ENCODE results near the gene NPDC1.
"Not testable (repeated sequence)": the region's sequence is repeated elsewhere in the genome, so short reads cannot be mapped to it uniquely, and the experiment has no call there.

Gene NPDC1

GRCh38 chr9:137009217-137009616, 36.8 kb downstream of the NPDC1 start:
- no peak for DNase-seq (ENCODE audit: low read depth)
- TF ChIP-seq, protein P1, sequence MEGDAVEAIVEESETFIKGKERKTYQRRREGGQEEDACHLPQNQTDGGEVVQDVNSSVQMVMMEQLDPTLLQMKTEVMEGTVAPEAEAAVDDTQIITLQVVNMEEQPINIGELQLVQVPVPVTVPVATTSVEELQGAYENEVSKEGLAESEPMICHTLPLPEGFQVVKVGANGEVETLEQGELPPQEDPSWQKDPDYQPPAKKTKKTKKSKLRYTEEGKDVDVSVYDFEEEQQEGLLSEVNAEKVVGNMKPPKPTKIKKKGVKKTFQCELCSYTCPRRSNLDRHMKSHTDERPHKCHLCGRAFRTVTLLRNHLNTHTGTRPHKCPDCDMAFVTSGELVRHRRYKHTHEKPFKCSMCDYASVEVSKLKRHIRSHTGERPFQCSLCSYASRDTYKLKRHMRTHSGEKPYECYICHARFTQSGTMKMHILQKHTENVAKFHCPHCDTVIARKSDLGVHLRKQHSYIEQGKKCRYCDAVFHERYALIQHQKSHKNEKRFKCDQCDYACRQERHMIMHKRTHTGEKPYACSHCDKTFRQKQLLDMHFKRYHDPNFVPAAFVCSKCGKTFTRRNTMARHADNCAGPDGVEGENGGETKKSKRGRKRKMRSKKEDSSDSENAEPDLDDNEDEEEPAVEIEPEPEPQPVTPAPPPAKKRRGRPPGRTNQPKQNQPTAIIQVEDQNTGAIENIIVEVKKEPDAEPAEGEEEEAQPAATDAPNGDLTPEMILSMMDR (IDR thresholded peaks at IDR 0.05; ENCODE audit: low read depth, low read length, missing control alignments) = no peak
- no peak overlapping the region for H3K4me3 ChIP-seq (ENCODE audit: low read depth, low read length)

DNA sequence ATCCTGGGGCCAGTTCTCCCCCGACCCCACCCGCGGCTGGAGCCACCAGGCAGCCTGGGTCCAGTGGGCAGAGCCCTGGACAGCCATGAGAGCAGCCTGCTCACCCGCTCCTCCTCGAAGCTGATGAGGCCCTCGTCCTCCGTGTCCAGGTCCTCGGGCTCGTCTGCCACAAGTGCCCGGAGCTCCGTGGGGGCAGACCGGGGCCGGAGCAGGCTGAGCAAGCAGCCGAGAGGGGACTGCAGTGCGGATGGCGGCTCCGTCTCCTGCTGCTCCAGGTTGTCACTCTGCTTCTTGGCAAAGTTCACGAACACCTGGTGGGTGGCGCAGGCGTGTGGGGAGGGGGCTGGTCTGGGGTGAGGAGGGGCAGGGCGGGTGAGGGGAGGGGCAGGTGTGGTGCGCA, 37.7 kb downstream of the NPDC1 start:
- DNase-seq (ENCODE audit: low read depth) = no peak
- TF ChIP-seq, protein P1 (IDR thresholded peaks at IDR 0.05; ENCODE audit: low read depth, low read length, missing control alignments) = no peak
- H3K4me3 ChIP-seq (ENCODE audit: low read depth, low read length) = no peak overlapping the region

DNA sequence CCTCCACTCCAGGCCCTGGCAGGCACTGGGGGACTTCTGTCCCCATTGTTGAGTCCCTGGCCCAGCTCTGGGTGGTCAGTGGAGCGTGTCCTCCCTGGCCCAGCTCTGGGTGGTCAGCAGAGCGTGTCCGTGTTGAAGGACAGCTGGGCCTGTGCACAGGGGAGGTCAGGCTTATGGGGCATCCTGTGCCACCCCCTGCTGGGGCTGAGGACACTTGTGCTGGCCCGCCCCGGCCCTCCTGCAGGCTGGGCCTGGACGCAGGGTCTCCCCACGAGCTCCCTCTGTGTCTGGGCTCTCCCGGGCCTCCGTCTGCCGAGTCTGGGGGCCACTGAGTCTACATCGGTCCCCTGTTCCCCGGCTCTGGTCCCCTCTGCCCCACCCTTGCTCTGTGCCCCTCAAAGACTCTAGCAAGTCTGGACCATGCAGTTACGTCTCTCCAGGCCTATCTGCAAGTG, 38.1 kb downstream of the NPDC1 start:
- TF ChIP-seq, protein P1 (IDR thresholded peaks at IDR 0.05; ENCODE audit: low read depth, low read length, missing control alignments) = no peak
- H3K4me3 ChIP-seq (ENCODE audit: low read depth, low read length) = no peak overlapping the region
- no peak for DNase-seq (ENCODE audit: low read depth)

GRCh38 chr9:137007108-137007815, 38.7 kb downstream of the NPDC1 start:
- TF ChIP-seq, protein P1 (IDR thresholded peaks at IDR 0.05; ENCODE audit: low read depth, low read length, missing control alignments) = no peak
- DNase-seq (ENCODE audit: low read depth) = no peak
- no peak overlapping the region for H3K4me3 ChIP-seq (ENCODE audit: low read depth, low read length)

DNA sequence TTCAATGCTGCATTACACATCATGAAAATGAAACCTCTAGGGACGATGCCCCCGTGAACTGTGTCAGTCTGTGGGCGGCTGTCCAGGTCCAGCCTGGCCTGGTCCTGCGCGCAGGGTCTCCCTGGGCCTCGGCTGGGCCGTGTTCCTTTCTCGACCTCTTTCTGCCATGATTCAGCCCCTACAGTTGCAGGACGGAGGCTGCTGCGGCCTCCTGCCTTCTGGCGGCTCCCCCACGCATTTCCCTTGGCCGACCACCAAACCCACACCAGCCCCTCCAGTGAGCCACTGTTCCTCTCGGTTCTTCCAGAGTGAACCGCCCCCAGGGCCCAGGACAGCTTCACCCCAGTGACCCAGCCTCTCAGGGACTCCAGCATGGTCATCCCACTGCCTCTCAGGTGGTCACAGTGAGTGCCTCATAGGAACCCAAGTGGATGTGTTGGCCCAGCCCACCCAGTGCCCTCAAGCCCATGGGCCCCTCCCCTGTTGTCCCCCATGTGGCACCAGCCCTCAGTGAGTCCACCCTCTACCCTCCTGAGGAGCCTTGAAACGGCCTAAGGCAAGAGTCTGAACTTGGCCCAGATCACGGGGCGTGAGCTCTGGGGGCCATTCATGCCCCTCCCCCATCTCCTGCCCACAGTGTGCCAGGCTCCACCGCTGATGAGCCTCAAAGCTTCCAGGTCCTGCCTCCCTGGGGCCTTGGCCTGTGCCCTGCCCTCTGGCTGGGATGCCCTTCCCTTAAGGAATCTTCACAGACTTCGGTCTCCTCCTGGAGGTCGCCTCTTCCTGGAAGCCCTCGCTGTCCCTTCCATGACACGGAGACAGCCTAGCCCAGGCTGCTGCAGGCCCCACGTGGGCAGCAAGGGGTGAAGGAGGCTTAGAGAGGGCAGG, 39.6 kb downstream of the NPDC1 start:
- no peak for DNase-seq (ENCODE audit: low read depth)
- no peak overlapping the region for H3K4me3 ChIP-seq (ENCODE audit: low read depth, low read length)
- TF ChIP-seq, protein P1 (IDR thresholded peaks at IDR 0.05; ENCODE audit: low read depth, low read length, missing control alignments) = no peak

DNA sequence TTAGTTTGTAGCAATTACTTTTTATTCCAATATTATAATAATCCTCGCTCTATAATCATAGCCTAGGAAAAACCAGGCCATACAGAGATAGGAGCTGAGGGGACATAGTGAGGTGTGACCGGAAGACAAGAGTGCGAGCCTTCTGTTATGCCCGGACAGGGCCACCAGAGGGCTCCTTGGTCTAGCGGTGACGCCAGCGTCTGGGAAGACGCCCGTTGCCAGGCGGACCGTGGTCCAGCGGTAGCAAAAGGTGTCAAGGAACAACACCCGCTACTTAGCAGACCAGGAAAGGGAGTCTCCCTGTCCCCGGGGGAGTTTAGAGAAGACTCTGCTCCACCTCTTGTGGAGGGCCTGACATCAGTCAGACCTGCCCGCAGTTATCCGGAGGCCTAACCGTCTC, 41.7 kb downstream of the NPDC1 start:
- TF ChIP-seq, protein P1 (IDR thresholded peaks at IDR 0.05; ENCODE audit: low read depth, low read length, missing control alignments) = peak; percentile 28
- H3K4me3 ChIP-seq (ENCODE audit: low read depth, low read length); DNase-seq (ENCODE audit: low read depth): not testable (repeated sequence)

Data from GM12864 (cell line).